Coronary artery (tissue), 2 donors: ENCODE data around the gene SMG6.
"Not testable (repeated sequence)": the region's sequence is repeated elsewhere in the genome, so short reads cannot be mapped to it uniquely, and the experiment has no call there.

Experiments
- DNase-seq: peaks from one replicate; pipeline ENCODE4 v3.0.0-alpha.2; 2017; ENCODE audit warnings: low spot score
- H3K27ac ChIP-seq, 2 donors: fragments of 200-600 bp; sonication (generic); one replicate each; pipeline ENCODE4 v1.5.1; 2016 to 2019
- H3K4me3 ChIP-seq: fragments of 200-600 bp; sonication (generic); 2 replicates; pipeline ENCODE4 v1.5.1; 2016; ENCODE audit warnings: mild to moderate bottlenecking, moderate library complexity
- CTCF ChIP-seq: fragments of 200-600 bp; sonication (generic); IDR thresholded peaks from one replicate; pipeline ENCODE4 v1.5.1; 2019; ENCODE audit warnings: antibody characterized with exemption

Gene SMG6

DNA sequence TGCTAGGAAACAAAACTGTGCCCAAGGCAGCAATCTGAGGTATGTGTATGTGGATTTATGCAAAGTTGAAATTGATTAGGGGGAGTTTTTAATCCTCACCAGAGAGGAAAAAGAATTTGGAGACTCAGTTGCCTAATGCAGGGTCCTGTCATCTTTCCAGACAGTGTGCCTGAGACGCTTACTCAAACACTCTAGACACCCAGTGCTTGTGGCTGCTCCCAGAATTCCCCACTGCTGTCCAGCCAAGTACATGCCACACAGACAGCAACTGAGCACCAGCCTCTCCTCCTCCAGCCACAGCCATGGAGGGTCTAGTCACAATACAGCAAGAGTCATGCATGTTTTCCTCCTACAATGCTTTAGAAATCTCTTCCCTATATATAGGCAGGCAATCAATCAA is 130.6 kb downstream of the SMG6 start:
- no peak for DNase-seq
- TF ChIP-seq CTCF, result no peak
- Histone ChIP-seq H3K4me3 (no peak overlapping the region), H3K27ac (peak overlapping the region; percentile 68 to 85)

DNA sequence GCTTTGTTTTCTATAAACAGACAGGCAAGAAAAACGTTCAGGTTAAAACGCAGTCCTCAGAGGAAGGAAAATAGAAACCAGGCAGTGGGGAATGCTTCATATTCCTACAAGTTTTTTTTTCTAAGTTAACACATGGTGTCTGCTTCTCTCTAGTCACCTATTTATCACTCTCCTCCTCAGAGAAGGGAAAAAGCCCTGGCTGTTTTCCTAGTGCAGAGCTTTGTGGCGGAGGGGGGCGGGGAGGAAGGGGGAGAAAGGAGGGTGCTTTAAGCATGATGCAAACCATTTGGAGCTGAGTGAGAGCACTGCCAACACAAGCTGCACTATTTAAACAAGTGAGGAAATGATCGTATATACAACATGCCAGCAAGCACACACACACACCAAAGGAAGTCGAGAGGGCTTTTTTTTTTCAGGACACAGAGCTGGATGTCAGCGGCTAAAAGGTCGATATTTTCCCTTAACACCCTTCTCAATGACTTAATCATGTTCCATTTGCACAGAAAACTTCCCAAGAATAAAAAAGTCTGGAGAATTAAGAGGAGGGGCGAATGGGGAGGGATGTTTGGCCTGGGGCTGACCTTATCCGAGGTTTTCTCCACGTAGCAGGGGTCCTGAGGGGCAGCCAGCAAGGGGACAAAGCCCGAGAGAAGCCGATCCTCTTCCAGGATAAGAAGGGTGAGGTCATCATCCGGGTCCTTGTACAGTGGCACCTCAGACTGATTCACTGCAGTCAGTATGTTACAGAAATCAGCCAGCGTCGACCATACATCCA is 131.3 kb downstream of the SMG6 start:
- DNase-seq, result peak; percentile 84
- Histone ChIP-seq H3K27ac (peak overlapping the region; percentile 68 to 85), H3K4me3 (peak overlapping the region; percentile 31)
- no peak for TF ChIP-seq CTCF

GRCh38 chr17:2171702-2172076 is 131.9 kb downstream of the SMG6 start:
- Histone ChIP-seq H3K4me3 (peak overlapping the region; percentile 31), H3K27ac (peak overlapping the region; percentile 68 to 85)
- no peak for TF ChIP-seq CTCF
- DNase-seq, result no peak

DNA sequence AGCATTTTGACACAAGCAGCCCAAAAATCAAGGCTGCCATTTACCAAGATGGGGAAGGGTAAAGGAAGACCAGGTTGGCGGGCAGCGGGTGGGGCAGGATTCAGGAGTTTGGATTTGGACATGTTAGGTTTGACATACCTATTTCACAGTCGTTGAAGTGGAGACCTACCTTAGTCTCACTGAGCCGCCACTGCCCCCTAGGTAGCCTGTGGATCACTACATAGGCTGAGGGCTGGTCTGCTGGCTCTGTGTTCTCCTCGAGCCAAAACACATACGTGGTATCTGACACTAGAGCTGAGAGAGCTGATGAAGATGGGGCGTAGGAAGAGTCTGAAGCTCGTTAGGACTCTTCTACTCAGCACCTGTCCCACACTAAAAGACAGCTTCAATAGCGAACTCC is 133.6 kb downstream of the SMG6 start:
- TF ChIP-seq CTCF, result no peak
- no peak for DNase-seq
- Histone ChIP-seq H3K4me3 (no peak overlapping the region), H3K27ac (no peak overlapping the region)

- H3K4me3 ChIP-seq, DNase-seq, H3K27ac ChIP-seq: not testable (repeated sequence)
Measured at GRCh38 chr17:2165723-2166122, 137.9 kb downstream of the SMG6 start.

DNA sequence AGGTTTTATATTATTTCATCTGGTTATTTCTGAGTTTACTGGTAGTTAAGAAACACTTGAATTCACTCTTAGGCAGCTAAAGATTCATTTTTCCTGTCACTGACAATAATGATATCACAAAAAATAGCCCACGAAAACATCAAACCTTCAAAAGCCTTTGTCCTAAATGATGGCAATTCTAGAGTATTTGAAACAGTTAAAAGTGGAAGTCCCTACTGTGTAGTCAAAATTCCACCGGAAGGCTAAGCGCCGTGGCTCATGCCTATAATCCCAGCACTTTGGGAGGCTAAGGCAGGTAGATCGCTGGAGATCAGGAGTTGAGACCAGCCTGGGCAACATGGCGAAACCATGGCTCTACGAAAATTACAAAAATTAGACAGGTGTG is 145.2 kb downstream of the SMG6 start:
- peak overlapping the region in 1 of 2 donors; percentile 43 for H3K27ac ChIP-seq

DNA sequence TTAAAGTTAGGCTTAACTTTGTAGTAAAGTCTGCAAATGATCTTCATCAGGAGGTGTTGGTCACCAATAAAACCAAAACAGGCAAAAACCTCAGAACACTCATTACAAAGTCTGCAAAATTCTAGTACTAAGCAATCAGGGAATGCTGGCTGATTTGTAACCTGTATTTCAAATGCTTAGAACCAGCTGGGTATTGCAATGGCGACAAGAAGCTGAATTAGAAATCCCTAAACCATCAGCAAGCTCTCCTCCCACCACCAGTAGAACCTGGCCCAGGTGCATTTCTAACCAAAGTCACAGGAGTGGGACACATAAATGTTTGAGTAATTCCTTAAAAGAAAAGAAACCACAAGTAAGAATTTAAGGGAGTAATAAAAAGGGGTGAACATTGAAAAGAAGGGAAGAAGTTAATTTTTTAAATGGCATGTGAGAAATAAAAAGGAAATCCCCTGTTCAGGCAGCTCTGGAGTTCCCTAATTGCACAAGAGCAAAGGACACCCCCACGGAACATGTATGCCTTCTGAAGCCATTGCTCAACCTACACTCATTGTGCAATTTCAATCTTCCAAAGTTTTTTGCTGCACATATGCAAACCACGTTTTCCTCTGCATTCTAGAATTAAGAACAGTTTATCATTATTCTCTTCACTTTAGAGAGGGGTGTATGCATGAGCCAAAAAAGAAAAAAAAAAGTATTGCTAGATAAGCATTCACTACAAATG is 145.8 kb downstream of the SMG6 start:
- no peak for DNase-seq
- TF ChIP-seq CTCF, result no peak
- peak overlapping the region; percentile 12 to 53 for H3K27ac ChIP-seq
- no peak overlapping the region for H3K4me3 ChIP-seq

More for the DNA sequence above, 145.2 kb downstream of the SMG6 start:
- H3K4me3 ChIP-seq, result no peak overlapping the region
- no peak for TF ChIP-seq CTCF
- DNase-seq, result no peak
